NCI-H526 treated with DMSO at 0.1 percent for 48 hours (cell line): ENCODE data around the gene GRIA3.
A peak's percentile ranks its signal among the peaks of the same experiment; 100 is the strongest.
"Not testable (repeated sequence)": the region's sequence is repeated elsewhere in the genome, so short reads cannot be mapped to it uniquely, and the experiment has no call there.

ENCODE experiments used
- DNase-seq: peaks from one replicate; lab custom pipeline; 2025; lab: John Stamatoyannopoulos, UW

GRIA3 gene

DNA sequence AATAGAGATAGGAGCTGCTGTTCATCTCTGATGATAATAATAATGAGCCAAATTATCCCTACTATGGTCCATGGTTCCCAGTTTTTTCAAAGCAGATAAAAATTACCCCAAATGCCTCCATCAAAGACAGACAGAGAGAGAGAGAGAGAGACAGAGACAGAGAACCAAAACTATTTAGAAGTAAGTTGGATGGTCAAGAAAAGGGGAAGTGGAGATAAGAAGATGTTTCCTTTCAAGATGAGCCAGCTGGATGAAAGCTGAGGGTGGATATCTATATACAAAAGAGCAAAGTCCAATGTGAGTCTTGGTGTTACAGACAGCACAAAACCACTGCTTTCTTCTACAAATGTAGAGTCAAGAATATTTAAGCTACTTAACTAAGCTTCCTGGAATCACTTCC, 173.9 kb downstream of the GRIA3 start:
- DNase-seq = no peak

DNA sequence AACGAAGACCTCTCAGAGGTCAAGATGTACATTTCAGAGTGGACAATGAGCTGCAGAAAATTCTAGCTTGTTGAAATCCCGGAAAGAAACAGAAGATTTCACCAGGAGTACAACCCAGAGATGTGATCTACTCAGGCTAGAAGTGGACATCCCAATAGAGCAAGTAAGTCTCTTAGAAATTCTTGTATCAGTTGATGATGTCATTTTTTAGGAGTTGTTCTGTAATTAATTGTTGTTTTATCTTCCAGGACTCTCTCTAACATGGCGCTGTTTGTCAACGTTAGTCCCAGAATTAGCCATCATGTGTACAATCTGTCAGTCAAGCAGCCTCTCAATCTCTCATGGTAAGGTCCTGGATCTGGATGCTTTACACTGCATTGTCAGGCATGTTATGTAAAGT, 174.4 kb downstream of the GRIA3 start:
- DNase-seq = no peak

DNA sequence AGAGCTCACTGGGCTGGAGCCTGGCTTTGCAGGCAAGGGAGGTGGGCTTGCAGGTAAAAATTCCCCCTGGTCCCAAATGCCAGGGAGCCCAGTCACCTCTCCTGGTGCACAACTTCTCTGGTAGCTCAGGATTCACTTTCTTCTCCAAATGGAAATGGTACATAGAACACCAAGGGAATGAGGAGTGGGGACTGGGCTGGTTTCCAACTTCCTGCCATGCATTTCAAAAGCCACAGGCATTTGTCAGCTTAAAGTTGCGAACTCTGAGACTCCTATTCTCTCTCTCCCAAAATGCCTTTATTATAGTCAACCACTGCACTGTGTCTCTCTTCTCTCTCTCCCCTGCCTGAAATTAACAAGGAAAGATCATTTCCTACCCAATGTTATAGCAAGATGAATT, 177.3 kb downstream of the GRIA3 start:
- no peak for DNase-seq

DNA sequence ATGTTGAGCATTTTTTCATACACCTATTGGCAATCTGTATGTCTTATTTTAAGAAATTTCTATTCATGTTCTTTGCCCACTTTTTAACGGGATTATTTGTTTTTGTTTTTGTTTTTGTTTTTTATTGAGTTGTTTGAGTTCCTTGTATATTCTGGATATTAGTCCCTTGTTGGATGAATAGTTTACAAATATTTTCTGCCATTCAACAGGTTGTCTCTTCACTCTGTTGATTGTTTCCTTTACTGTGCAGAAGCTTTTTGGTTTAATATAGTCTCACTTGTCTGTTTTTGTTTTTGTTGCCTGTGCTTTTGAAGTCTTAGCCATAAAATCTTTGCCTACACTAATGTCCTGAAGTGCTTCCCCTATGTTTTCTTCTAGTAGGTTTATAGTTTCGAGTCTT, 202.1 kb downstream of the GRIA3 start:
- DNase-seq = not testable (repeated sequence)

DNA sequence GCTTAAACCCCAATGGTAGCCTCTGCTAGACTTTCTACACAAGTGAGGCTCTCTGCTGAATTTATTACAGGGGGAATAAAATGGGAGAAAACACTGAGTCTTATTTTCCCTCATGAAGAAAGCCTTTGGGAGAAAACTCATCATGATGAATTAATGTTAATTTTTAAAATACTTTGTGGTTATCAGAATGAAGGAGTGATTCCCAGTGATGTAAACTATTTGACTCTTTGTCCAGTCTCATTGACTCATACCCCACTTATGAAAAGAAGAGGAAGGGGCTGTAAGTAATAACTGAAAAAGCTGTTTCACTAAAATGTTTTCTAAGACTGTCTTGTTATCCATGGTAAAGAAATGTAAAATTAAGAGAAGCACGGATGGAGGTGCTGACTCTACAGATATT, 208.8 kb downstream of the GRIA3 start:
- no peak for DNase-seq

DNA sequence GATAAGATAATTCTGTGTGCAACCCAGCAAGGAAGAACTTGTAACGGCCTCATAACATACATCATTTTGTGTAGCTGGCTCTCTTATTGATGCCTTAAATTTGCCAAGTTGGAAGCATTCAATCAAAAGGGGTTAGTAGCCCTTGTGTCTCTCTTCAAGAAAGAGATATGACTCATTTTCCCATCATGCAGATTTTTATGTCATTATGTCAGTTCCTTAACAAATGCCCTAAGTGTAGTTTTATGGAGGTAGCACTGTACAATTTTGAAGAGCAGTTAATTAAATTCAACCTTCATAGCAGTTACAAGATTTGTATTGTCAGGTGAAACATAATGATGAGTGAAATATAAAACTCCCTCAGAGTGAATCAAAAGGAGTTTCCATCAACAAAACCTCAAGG, 215.6 kb downstream of the GRIA3 start:
- DNase-seq = no peak

DNA sequence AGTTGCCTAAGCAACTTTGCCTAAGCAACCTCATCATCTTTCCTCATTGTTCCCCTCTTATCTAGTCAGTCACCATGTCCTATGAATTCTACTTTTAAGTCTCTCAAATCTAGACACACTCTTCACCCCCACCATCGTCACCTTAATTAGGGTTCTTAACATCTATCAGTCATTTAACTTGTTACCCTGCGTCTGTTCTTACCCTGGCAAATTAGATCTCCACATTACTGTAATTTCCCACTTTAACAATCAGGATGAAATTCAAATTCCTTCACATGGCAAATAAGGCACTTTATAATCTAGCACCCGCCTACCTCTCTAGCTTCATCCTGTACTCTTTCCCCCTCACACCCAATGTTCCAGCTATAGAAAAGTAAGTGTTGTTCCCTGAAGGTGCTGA, 221.2 kb downstream of the GRIA3 start:
- no peak for DNase-seq

DNA sequence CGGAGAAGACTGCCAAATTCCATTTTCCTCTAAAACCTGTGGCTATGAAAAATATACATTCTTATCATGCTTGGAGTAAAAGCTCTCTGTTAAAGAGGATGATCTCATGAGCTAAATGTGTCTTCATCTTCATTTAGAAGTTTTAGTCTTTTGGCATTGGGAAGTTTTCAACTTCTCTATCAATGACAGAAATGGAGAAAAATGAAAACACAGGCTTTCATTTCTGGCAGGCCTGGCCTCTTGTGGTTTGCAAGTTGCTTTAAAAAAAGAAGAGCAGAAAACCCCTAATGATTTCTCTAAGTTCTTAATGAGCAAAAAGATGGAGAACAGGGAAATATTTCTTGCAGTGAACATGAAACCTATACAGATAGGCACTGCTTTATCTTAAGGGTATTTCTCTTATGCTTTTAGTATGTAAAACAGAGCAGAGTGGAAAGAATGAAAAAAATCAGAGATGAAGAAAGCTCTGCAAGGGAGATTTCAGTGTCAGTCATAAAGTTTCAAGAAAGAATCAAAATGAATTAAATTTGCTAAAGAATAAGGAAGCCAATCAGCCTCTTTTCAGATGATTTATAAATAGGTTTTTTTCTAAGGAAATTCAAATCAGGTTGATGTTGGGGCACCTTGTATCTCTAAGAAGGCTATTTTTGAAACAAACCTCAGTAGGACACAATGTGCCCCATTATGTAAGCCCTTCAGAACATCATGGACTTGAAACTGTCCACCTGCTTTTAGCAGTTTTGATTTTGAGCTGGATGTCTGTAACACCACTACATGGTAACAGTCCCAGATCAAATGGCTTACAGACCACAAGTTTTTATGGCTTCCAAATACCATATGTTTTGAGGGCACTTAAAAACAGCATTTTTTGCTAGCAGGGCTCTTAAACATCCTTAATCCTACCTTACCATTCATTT, 225.0 kb downstream of the GRIA3 start:
- DNase-seq = no peak

DNA sequence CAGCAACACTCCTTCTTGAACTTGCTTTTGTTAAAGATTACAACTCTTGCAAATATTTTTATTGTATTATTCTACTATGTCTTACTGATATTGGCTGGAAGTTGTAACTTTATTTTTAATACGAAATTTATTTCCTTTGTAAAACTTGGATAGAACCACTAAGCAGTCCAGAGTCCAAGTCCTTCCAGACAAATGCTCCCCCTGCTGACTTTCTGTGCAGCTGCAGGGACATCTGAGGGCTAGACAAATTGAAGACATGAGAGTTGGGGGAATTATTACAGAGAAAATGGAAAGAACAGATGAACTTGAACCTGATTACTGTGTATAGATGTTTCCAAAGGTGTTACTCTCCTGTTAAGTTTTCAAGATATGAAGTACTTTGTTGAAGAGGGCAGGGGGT, 238.8 kb downstream of the GRIA3 start:
- DNase-seq = no peak

DNA sequence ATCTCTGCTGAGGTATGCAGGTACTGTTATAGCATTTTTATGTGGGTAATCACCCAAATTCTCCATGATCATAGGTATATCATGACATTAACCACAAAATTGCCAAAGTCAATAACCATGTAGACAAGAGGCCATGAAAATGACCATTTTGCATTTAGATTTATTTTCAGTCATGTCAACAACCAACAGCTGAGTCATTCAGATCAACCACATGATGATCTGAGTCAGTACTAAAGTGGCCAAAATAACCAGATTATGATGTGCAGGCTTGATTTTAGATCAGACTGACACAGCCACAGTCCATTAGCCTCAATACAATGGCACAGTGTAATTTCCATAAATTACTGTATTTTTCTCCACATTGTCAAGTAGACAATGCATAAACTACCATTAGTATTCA, 240.5 kb downstream of the GRIA3 start:
- DNase-seq = no peak

DNA sequence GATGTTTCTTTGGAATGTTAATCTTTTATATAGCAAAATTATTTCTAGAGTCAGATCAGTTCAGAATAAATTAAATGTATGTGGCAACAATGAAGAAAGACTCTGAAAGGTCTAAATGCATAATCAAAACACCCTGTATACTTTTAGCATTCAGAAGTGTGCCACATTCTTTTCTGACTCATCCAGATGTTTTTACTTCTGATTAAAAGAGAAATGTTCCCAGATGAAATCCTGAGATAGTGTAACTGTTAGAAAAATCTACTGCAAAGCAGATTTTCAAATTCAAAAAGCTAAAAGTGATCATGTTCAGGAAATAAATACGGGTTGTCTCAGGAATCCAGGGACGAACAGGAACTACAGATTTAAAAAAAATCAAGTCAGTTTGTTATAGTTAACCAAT, 241.4 kb downstream of the GRIA3 start:
- no peak for DNase-seq

DNA sequence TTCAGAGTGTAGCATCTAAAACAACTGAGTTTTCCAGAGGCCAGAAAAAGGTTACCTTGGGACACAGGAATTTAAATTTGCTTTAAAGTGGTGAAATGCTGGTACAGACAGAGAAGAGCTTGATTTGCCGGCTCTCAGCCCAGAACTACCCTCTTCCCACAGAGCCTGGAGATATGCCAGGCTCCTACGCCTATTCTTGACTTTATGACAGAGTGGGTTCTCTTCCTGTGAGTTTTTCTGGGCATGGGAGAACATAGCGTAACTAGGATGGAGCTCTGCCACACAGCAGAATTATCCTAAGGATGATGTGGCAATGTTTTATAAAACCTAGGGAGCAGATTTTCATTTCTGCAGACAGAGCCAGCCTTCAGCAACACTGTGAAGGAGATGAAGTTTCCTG, 241.8 kb downstream of the GRIA3 start:
- no peak for DNase-seq

DNA sequence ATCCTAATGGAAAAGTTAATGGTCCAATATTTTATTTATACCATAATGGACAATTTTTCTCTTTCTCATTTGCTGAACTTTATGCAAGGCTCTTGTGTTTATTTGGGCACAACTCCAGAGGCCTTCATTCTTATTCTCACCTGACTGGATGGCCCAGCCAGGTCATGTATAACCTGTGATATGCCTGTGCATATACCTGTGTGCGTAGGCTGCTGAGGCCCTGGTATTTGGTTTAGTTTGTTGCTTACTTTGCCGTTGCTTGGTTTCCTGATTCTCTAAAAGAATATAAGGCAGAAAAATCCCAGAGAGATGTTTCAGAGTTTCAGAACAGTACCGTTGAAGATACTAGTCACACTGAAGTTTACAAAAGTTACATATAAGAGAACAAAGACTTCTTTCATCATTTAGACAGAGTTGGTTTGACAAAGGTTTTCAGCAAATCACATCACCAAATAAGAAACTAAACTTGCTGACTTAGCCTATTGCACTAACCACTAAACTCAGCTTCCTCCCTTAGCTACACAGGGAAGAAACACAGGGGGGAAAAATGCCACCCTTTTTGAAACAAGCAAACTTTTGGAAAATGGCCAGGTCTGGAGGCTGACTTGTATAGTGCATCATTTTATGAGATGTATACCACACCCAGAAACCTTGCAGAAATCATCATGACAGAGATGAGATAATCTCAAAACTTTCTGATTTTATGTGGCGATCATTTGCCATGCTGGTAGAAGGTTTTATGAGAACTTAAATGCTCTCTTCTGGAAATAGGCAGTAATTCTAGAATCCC, 248.5 kb downstream of the GRIA3 start:
- DNase-seq = no peak

DNA sequence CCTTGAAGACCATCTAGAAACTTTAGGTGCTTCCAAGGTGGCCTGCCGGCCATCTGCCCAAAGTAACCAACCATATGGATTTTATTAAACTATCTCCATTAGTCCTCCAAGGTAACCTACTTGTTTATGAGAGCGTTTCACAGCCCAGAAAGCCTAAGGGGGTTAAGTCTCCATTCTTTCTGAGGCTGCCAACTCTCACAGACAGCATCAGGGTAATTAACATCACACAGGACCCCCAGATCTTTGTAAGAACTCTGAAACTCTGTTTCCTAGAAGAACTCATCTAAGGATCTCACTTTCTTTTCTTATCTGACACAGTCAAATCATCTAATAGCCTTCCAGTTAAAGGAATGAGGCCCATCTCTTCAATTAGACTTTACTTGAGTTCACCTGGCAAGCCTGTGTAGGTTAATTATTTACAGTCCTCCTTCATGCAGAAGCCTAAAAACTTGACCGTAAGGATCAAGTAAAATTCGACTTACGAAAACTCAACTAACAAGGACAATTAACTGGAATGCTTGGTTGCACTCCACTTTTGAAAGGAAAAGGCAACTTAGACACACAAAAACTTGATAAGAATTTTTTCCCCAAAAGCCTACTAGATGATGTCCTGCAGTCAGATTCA, 252.5 kb downstream of the GRIA3 start:
- DNase-seq = no peak

DNA sequence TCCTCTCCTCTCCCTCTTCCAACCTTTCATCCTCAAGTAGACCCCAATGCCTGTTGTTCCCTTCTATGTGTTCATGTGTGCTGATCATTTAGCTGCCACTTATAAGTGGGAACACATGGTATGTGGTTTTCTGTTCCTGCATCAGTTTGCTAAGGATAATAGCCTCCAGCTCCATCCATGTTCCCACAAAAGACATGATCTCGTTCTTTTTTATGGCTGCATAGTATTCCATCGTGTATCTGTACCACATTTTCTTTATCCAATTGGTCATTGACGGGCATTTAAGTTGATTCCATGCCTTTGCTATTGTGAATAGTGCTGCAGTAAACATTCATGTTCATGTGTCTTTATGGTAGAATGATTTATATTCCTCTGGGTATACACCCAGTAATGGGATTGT, 255.8 kb downstream of the GRIA3 start:
- not testable (repeated sequence) for DNase-seq

DNA sequence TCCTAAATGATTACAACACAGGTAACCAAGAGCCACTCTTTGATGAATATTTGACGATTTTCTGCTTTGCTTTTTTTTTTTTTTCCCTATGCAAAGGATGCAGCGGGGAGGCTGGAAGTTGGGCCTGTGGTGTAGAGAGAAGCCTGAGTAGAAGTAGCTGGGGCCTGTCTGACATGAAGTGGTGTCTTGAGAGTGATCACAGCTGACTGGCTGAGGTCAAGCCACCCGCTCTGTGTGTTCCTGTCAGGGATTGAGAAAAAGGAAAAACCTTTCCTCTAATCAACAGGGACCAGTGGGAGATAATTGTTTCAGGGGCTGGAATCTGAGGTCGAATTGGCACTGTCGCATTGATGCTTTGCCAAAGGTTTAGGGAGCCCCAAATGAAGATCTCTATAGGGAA, 258.7 kb downstream of the GRIA3 start:
- DNase-seq = no peak

DNA sequence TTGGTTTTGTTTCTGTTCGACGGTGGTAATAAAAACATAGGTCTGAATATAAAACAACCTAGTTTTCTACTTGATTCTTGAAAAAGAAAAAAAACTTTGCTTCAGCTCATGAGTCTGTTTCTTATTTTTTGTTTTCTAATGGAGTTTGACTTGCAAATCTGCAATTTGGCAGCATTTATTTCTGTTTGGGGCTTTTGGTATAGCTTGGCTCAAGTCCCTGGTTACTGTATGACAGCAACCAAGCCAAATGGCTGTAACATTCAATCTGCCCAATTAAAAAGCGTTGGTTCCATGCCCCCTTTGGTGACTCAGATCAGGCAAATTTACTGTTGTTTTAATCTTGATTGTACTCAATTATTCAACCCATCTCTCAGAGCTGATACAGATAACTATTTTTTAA, 263.4 kb downstream of the GRIA3 start:
- DNase-seq = no peak

DNA sequence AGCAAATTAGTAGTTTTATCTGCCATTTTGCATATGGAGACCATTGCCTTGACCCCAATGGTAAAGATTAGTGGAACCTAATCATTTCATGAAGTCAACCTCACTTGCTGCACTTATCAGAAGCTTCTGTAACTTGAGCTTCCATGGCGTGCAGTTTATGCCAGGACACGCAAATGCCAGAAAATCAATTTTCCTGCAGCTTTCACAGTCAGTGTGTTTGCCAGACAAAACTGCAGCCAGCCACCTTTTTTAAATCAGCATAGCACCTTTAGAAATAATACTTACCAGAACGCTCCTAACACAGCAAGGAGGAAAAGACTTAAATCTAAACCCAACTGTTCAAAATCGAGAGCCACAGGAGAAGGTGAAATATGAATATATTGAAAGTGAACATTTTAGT, 265.3 kb downstream of the GRIA3 start:
- no peak for DNase-seq

DNA sequence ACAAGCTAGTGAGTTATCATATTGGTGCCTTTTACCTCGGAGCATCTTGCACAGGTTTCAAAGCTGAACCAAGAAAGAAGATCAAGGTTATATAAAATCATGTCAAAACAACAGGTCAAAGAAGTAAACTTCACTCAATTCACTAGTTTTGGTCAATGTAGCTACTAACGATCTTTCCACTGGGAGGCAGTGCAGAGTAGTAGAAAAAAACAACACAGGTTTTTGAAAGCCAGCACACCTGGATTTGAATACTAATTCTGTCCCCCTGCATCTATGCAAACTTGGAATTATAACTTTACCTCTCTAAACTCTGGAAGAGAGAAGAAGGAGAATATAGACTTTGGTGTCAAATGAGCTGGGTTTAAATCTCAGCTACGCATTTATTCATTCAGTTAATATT, 266.1 kb downstream of the GRIA3 start:
- DNase-seq = peak; percentile 6

DNA sequence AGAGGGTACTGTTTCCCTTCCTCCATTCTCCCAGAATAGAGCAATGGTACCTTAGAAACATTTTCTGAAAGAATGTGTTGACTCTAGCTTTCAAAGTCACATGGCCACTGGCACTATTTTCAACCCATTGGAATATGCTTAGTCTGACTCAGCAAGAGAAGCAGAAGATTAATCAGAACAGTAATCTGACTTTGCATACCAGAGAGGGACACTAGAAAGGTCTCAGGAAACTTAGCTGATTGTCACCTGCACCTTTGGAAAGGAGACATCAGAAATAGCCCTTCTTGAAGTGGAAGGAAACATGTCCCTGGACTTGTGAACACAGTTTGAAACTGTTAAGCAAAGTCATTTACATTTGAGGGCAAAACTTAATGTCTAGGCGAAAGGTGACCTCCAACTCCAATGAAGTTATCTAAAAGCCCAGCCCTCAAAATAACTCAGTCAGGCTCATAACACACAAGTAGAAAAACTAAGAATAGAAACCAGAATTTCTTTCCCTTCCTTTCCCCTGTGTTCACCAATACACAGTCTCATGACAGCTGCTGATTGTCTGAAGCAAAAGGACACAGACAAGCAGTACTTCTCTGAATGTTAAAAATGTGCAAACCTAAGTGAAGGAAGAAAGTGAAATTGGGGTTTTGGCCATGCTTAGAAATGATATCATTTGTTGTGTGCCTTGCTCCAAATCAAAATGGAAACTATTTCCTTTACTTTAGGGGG, 270.8 kb downstream of the GRIA3 start:
- DNase-seq = no peak

DNA sequence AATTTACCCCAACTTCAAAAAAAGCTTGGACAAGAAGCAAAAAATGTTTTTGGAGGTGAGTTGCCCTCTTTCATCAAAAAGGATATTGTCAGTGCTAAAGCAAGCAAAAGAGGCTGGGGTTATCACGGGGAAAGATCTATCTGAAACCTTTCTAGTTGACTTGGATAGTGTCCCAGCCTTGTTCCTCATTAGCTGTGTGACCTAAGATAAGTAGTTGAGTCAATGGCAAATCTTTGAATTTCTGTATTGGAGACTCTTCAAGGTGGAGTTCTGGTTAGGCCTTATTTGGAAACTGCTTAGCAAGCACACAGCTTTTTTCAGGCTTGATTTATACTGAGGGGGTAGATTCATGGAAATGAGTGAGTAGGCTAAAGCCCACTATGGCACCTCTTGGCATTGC, 271.6 kb downstream of the GRIA3 start:
- no peak for DNase-seq

DNA sequence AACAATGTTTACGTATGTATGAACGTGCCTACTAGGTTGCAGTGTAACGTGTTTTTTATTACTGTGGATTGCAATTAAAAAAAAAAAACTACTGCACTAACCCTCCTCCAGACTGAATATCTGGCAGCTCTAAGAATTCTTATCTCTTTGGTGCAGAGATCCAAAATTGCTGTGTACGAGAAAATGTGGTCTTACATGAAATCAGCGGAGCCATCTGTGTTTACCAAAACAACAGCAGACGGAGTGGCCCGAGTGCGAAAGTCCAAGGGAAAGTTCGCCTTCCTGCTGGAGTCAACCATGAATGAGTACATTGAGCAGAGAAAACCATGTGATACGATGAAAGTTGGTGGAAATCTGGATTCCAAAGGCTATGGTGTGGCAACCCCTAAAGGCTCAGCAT, 280.6 kb downstream of the GRIA3 start:
- DNase-seq = no peak
